Measurements from ENCODE around the gene CRYBB2.

DNA sequence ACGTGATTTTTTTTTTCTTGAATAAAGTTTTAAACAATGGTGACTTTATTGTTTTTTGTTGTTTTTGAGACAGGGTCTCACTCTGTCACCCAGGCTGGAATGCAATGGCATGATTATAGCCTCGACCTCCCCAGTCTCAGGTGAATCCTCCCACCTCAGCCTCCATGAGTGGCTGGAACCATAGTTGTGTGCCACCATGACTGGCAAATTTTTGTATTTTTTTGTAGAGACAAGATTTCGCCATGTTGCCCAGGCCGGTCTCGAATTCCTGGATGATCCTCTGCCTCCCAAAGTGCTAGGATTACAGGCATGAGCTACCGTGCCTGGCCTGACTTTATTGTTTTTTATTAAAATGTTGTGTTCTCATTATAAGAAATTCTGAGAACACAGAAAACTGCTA is 32.0 kb upstream of the CRYBB2 start:
- TF ChIP-seq POLR2A (IDR thresholded peaks at IDR 0.05) = no peak
- TF ChIP-seq, protein P1, sequence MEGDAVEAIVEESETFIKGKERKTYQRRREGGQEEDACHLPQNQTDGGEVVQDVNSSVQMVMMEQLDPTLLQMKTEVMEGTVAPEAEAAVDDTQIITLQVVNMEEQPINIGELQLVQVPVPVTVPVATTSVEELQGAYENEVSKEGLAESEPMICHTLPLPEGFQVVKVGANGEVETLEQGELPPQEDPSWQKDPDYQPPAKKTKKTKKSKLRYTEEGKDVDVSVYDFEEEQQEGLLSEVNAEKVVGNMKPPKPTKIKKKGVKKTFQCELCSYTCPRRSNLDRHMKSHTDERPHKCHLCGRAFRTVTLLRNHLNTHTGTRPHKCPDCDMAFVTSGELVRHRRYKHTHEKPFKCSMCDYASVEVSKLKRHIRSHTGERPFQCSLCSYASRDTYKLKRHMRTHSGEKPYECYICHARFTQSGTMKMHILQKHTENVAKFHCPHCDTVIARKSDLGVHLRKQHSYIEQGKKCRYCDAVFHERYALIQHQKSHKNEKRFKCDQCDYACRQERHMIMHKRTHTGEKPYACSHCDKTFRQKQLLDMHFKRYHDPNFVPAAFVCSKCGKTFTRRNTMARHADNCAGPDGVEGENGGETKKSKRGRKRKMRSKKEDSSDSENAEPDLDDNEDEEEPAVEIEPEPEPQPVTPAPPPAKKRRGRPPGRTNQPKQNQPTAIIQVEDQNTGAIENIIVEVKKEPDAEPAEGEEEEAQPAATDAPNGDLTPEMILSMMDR (IDR thresholded peaks at IDR 0.05) = no peak

Data from tibial nerve (tissue), 3 donors.